Transverse colon (tissue), 4 donors: ENCODE measurements around the gene ANO5. TPM values are rescaled to one million over a fixed set of nuclear protein-coding genes. Genes with fewer than 3 reads are reported as not detected.
A peak's percentile ranks its signal among the peaks of the same experiment; 100 is the strongest.

Experiments used
- DNase-seq: peaks from one replicate; pipeline ENCODE4 v3.0.0-alpha.2; 2019
- H3K27ac ChIP-seq, 4 donors: fragments of 200-600 bp; sonication (generic); 2 replicates each; pipeline ENCODE4 v1.5.1; 2016 to 2018; ENCODE audit warnings: inconsistent platforms in 4 of 4
- H3K27me3 ChIP-seq: fragments of 200-600 bp; sonication (generic); 2 replicates; pipeline ENCODE4 v1.5.1; 2017; ENCODE audit warnings: inconsistent platforms
- H3K36me3 ChIP-seq, 4 donors: fragments of 200-600 bp; sonication (generic); 2 replicates each; pipeline ENCODE4 v1.5.1; 2017 to 2019; ENCODE audit warnings: inconsistent platforms in 4 of 4
- H3K4me1 ChIP-seq, 4 donors: fragments of 200-600 bp; sonication (generic); 2 replicates each; pipeline ENCODE4 v1.5.1; 2017 to 2020; ENCODE audit warnings: inconsistent platforms in 4 of 4
- H3K4me3 ChIP-seq, 4 donors: fragments of 200-600 bp; sonication (generic); 1 replicate in 1 of 4; 2 replicates in 3 of 4; pipeline versions ENCODE4 v1.5.1 to v1.6.1; 2017 to 2019; ENCODE audit warnings: inconsistent platforms in 4 of 4
- H3K9me3 ChIP-seq, 2 donors: fragments of 200-600 bp; sonication (generic); 2 replicates each; pipeline ENCODE4 v1.5.1; 2017 to 2019; ENCODE audit warnings: inconsistent platforms in 2 of 2
- CTCF ChIP-seq, 5 experiments: fragments of 200-600 bp in 3 of 5; fragments of 450-650 bp in 2 of 5; sonication (generic) in 3 of 5; IDR thresholded peaks; 1 replicate in 2 of 5; 2 replicates in 3 of 5; pipeline ENCODE4 v1.5.1; 2016 to 2017; ENCODE audit warnings: antibody characterized with exemption in 5 of 5, inconsistent platforms in 3 of 5, mild to moderate bottlenecking in 2 of 5, moderate library complexity in 1 of 5
- EP300 ChIP-seq: sonication (generic); formaldehyde crosslinking; IDR thresholded peaks from one replicate; pipeline ENCODE4 v1.6.1; 2017; ENCODE audit warnings: antibody characterized with exemption, low read depth
- POLR2A ChIP-seq: fragments of 450-650 bp; IDR thresholded peaks from one replicate; pipeline ENCODE4 v1.6.1; 2016; ENCODE audit warnings: antibody characterized with exemption, mild to moderate bottlenecking, moderate library complexity
- POLR2AphosphoS5 ChIP-seq, 3 donors: sonication (generic); formaldehyde crosslinking; IDR thresholded peaks; one replicate each; pipeline ENCODE4 v1.6.1; 2016; ENCODE audit warnings: antibody characterized with exemption in 3 of 3
- WGBS, 2 donors: methylation state at CpG; one replicate each; pipeline ENCODE4 v1.1.5; 2018; ENCODE audit warnings: low coverage in 1 of 2; 5-methylcytosine and 5-hydroxymethylcytosine counted together
- in situ Hi-C, 4 donors: fragments of 200-750 bp; cut with MboI; loops; one replicate each; pipeline versions ENCODE4 v1.15.0 to v1.15.1; 2017; ENCODE audit warnings: low sequenced_read_pairs in 3 of 4, low pct_ligation_motif_present in 1 of 4, low pct_unique_long_range_greater_than_20kb in 1 of 4
- intact Hi-C: fragments of 100-400 bp; cut with DNase I; formaldehyde crosslinking; loops from one replicate; pipeline ENCODE4 v1.15.1; 2023; ENCODE audit warnings: low total_unique reads
- total RNA-seq, 4 donors: library from RNA; depleted of rRNA; stranded (reverse); fragments of >200 nt; gene quantifications; one replicate each; pipeline ENCODE4 v1.1.0, GENCODE V29; 2016

ANO5 gene
- total RNA-seq, 4 donors from 2014 or later, result 2.0 to 15.2 (median 7.5) TPM

GRCh38 chr11:22244986-22245592 is 52.2 kb downstream of the ANO5 start:
- Histone ChIP-seq H3K36me3 (no peaks in the 10 kb centered on the region), H3K4me1 (no peaks in the 10 kb centered on the region), H3K4me3 (no peak overlapping the region), H3K9me3 (no peaks in the 10 kb centered on the region), H3K27me3 (no peaks in the 10 kb centered on the region), H3K27ac (no peak overlapping the region)
- TF ChIP-seq POLR2AphosphoS5 (IDR thresholded peaks at IDR 0.05), result no peak
- TF ChIP-seq CTCF (IDR thresholded peaks at IDR 0.05), result peak in 4 of 5 experiments; percentile 32 to 60 (median 55)
- WGBS, 2 donors, result 0 to 5% methylated on average over 2 to 4 of the region's 4 CpGs
- DNase-seq, result peak; percentile 10
- in situ Hi-C loops (loop anchor here in 1 of 4 donors (25.0 kb wide), 1 partner anchor 542 kb away; no protein-coding TSS in a partner anchor), intact Hi-C loops (no loop called here)

- in situ Hi-C loops, result loop anchor here in 1 of 4 donors (25.0 kb wide), 1 partner anchor 540 kb away; no protein-coding TSS in a partner anchor
- Histone ChIP-seq H3K27me3 (no peaks in the 10 kb centered on the region), H3K36me3 (no peaks in the 10 kb centered on the region), H3K27ac (no peak overlapping the region), H3K4me3 (no peak overlapping the region), H3K4me1 (no peaks in the 10 kb centered on the region), H3K9me3 (no peaks in the 10 kb centered on the region)
- no peak for DNase-seq
- intact Hi-C loops, result no loop called here
- WGBS, 2 donors, result 86 to 90% methylated on average over 1 of the region's 1 CpG
- TF ChIP-seq POLR2A (no peak), CTCF (IDR thresholded peaks at IDR 0.05) (no peak), POLR2AphosphoS5 (IDR thresholded peaks at IDR 0.05) (no peak), EP300 (no peak)
These were observed 54.1 kb downstream of the ANO5 start for GRCh38 chr11:22246992-22247391.

DNA sequence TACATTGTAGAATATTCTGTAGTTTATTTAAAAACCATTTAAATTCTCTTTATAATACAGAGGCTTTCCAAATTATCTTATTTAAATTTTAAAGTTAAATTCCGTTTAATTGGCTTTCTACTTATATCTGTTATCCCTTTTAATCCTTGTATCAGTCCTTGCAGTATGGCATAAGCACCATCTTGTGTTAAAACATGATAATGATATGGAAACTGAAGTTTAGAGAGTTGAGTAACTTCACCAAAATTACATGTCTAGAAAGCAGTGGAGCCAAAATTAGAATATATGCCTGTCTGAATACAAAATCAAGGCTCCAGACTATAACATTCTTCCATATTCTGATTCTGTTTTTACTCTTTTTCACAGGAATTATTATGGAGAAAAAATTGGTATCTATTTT is 57.0 kb downstream of the ANO5 start:
- Histone ChIP-seq H3K27ac (no peak overlapping the region), H3K36me3 (no peaks in the 10 kb centered on the region), H3K4me1 (no peaks in the 10 kb centered on the region), H3K4me3 (no peak overlapping the region), H3K9me3 (no peaks in the 10 kb centered on the region), H3K27me3 (no peaks in the 10 kb centered on the region)
- DNase-seq, result no peak
- TF ChIP-seq POLR2AphosphoS5 (IDR thresholded peaks at IDR 0.05) (no peak), POLR2A (no peak), CTCF (IDR thresholded peaks at IDR 0.05) (no peak), EP300 (no peak)
- intact Hi-C loops (no loop called here), in situ Hi-C loops (loop anchor here in 1 of 4 donors (25.0 kb wide), 1 partner anchor 537 kb away; no protein-coding TSS in a partner anchor)
- WGBS, 2 donors, result 69 to 71% methylated on average over 1 of the region's 1 CpG

GRCh38 chr11:22256876-22257275 is 64.0 kb downstream of the ANO5 start:
- in situ Hi-C loops, result no loop called here
- intact Hi-C loops, result no loop called here
- Histone ChIP-seq H3K4me3 (no peak overlapping the region), H3K27me3 (no peaks in the 10 kb centered on the region), H3K36me3 (peaks cover 0 to 5% (median 0%) of the 10 kb centered on the region in 4 donors), H3K27ac (no peak overlapping the region), H3K9me3 (no peaks in the 10 kb centered on the region), H3K4me1 (no peaks in the 10 kb centered on the region)
- no peak for DNase-seq
- 86 to 91% methylated on average over 1 of the region's 1 CpG for WGBS, 2 donors
- TF ChIP-seq EP300 (no peak), CTCF (IDR thresholded peaks at IDR 0.05) (no peak), POLR2AphosphoS5 (IDR thresholded peaks at IDR 0.05) (no peak), POLR2A (no peak)
